ENCODE data around the gene GARIN1A. TPM values are rescaled to one million over a fixed set of nuclear protein-coding genes. Genes with fewer than 3 reads are reported as not detected.

The GARIN1A gene
- total and polyA plus RNA-seq, 2 of the 4 experiments (the other 2 are of a cell fraction), result 0.18 to 1.4 TPM

DNA sequence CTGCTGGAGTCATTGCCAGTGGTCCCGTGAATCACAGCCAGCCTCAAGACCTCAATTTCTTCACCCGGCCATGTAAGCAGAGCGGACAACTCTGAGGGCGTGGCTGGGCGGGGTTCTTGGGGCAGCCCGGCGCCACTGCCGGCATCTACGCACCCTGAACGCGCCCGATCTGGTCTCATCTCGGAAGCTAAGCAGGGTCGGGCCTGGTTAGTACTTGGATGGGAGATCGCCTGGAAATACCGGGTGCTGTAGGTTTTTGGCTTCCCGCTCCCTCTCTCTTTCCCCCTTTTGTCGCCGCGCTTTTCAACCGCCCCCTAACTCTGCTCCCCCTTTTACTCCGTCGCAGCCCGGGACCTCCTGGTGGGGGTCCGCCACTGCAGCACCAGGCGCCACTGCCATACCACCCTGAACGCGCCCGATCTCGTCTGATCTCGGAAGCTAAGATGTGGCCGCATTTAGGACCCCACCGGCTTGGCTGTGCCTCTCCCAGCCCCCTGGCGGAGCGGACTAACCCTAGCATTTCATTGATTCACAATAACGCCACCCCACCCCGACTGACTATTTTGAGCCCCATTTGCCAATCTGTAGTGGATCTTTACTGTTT is 25.3 kb downstream of the GARIN1A start:
- H4K20me1 ChIP-seq (ENCODE audit: insufficient read depth, low read length), result no peaks in the 10 kb centered on the region
- H2BK5ac ChIP-seq (ENCODE audit: low read depth, low read length, poor library complexity, severe bottlenecking), result no peak overlapping the region
- H3K18ac ChIP-seq (ENCODE audit: low read depth, low read length), result no peak overlapping the region; the same call in 1 of the 2 replicates
- no peak overlapping the region for H4K5ac ChIP-seq (ENCODE audit: low read depth, low read length)
- H3K79me1 ChIP-seq (ENCODE audit: low read depth in 1 of 2, low read length in 2 of 2), result no peaks in the 10 kb centered on the region
- no peak overlapping the region for H2BK15ac ChIP-seq (ENCODE audit: low read depth, low read length)
- no peaks in the 10 kb centered on the region for H3K9me1 ChIP-seq (ENCODE audit: insufficient read depth, low read length)
- H3K27me3 ChIP-seq (ENCODE audit: control insufficient read depth, insufficient read depth, low read length), result peaks cover 15% of the 10 kb centered on the region
- TF ChIP-seq, protein P1, sequence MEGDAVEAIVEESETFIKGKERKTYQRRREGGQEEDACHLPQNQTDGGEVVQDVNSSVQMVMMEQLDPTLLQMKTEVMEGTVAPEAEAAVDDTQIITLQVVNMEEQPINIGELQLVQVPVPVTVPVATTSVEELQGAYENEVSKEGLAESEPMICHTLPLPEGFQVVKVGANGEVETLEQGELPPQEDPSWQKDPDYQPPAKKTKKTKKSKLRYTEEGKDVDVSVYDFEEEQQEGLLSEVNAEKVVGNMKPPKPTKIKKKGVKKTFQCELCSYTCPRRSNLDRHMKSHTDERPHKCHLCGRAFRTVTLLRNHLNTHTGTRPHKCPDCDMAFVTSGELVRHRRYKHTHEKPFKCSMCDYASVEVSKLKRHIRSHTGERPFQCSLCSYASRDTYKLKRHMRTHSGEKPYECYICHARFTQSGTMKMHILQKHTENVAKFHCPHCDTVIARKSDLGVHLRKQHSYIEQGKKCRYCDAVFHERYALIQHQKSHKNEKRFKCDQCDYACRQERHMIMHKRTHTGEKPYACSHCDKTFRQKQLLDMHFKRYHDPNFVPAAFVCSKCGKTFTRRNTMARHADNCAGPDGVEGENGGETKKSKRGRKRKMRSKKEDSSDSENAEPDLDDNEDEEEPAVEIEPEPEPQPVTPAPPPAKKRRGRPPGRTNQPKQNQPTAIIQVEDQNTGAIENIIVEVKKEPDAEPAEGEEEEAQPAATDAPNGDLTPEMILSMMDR (conservative IDR thresholded peaks at IDR 0.05; ENCODE audit: low read depth, low read length), result peak; percentile 28; the same call in 1 of the 2 replicates
- TF ChIP-seq RAD21 (IDR thresholded peaks at IDR 0.05; ENCODE audit: low read length) (peak; percentile 18; the same call in 1 of the 2 replicates), CHD1 (IDR thresholded peaks at IDR 0.05; ENCODE audit: low read depth, low read length) (no peak)
- H3K14ac ChIP-seq (replicated peaks; ENCODE audit: low read depth, low read length), result no peak overlapping the region
- H3K36me3 ChIP-seq (ENCODE audit: control insufficient read depth, insufficient read depth, low read length), result no peaks in the 10 kb centered on the region
- intact Hi-C loops (cut with micrococcal nuclease) (no loop called here), dilution Hi-C loops (cut with HindIII; ENCODE audit: low sequenced_read_pairs, unreplicated experiment) (no loop called here), in situ Hi-C loops (cut with MboI; ENCODE audit: low sequenced_read_pairs) (no loop called here)
- no peak overlapping the region for H3K56ac ChIP-seq (ENCODE audit: extremely low read depth, insufficient read depth, low read length)
- no peak overlapping the region for H2BK20ac ChIP-seq (ENCODE audit: low read depth, low read length)
- H3K9me3 ChIP-seq (ENCODE audit: control insufficient read depth, insufficient read depth, low read length), result no peaks in the 10 kb centered on the region
- H3K23ac ChIP-seq (ENCODE audit: low read depth, low read length), result peak overlapping the region; percentile 19; the same call in 1 of the 2 replicates
- no peaks in the 10 kb centered on the region for H3K4me1 ChIP-seq (ENCODE audit: control insufficient read depth, insufficient read depth, low read length)
- peak; percentile 89 for ATAC-seq (ENCODE audit: low read depth)
- H2BK120ac ChIP-seq (ENCODE audit: low read depth, low read length), result no peak overlapping the region
- ChIA-PET POLR2A (ENCODE audit: unreplicated experiment) (interaction anchor here (0.5 kb wide), 1 partner anchor 26 kb away, joined by 10 read pairs; no protein-coding TSS in a partner anchor), CTCF (interaction anchor here (1.6 kb wide), 1 partner anchor 12 kb away, joined by 4 read pairs; no protein-coding TSS in a partner anchor)
- H4K8ac ChIP-seq (ENCODE audit: low read depth in 2 of 2, low read length in 2 of 2), result no peak overlapping the region
- no peak overlapping the region for H3K9ac ChIP-seq (ENCODE audit: low read depth, low read length)
- no peak overlapping the region for H3K27ac ChIP-seq (ENCODE audit: insufficient read depth, low read length)
- no peak overlapping the region for H4K91ac ChIP-seq (ENCODE audit: insufficient read depth, low read depth, low read length)
- DNase-seq, result peak; percentile 44
- no TSS peak for BruUV-seq (replicated peaks)
- no peak overlapping the region for H2AK5ac ChIP-seq (ENCODE audit: low read depth, low read length)
- peak overlapping the region; percentile 89 for H2AK9ac ChIP-seq (replicated peaks; ENCODE audit: low read depth, low read length, poor library complexity)
- WGBS, 2 experiments (ENCODE audit: extremely low coverage in 2 of 2, insufficient read length in 1 of 2), result 5% methylated on average over 4 of the region's 37 CpGs; no CpG with 5 or more reads in 1 of the 2 experiments
- H3K4me3 ChIP-seq (ENCODE audit: insufficient read depth, low read depth, low read length), result peak overlapping the region; percentile 60
- H3K4ac ChIP-seq (ENCODE audit: low read depth, low read length), result no peak overlapping the region; the same call in 1 of the 2 replicates
- peak overlapping the region; percentile 97 for H2AFZ ChIP-seq (replicated peaks; ENCODE audit: low read length, poor library complexity)
- H3K4me2 ChIP-seq (ENCODE audit: low read depth, low read length), result peak overlapping the region; percentile 92

All from IMR-90 (cell line).